ENCODE data around the gene NTNG1.
A peak's percentile ranks its signal among the peaks of the same experiment; 100 is the strongest.
"Not testable (repeated sequence)": the region's sequence is repeated elsewhere in the genome, so short reads cannot be mapped to it uniquely, and the experiment has no call there.

Gene NTNG1

GRCh38 chr1:107140703-107141490, at the start of gene NTNG1:
Gene NTNG1 (plus strand): TSS chr1:107141039.
- peak; percentile 21 for DNase-seq

- no peak for DNase-seq
These were observed 49.4 kb upstream of the NTNG1 start for GRCh38 chr1:107091418-107091817.

GRCh38 chr1:107093395-107093794, 47.4 kb upstream of the NTNG1 start:
- DNase-seq, result not testable (repeated sequence)

- no peak for DNase-seq
These were observed 45.2 kb upstream of the NTNG1 start for GRCh38 chr1:107095647-107096046.

- DNase-seq, result no peak
These were observed 44.1 kb upstream of the NTNG1 start for GRCh38 chr1:107096690-107097089.

GRCh38 chr1:107098961-107099360, 41.9 kb upstream of the NTNG1 start:
- DNase-seq, result no peak

GRCh38 chr1:107100331-107100984, 40.4 kb upstream of the NTNG1 start:
- DNase-seq, result no peak

GRCh38 chr1:107105914-107106313, 34.9 kb upstream of the NTNG1 start:
- no peak for DNase-seq

GRCh38 chr1:107110326-107110725, 30.5 kb upstream of the NTNG1 start:
- no peak for DNase-seq

- DNase-seq, result no peak
These were observed 24.5 kb upstream of the NTNG1 start for GRCh38 chr1:107116306-107116790.

- DNase-seq, result no peak
These were observed 18.6 kb upstream of the NTNG1 start for GRCh38 chr1:107122225-107122624.

GRCh38 chr1:107123741-107124140, 17.1 kb upstream of the NTNG1 start:
- no peak for DNase-seq

GRCh38 chr1:107124694-107125093, 16.1 kb upstream of the NTNG1 start:
- DNase-seq, result no peak

GRCh38 chr1:107132195-107132594, 8.6 kb upstream of the NTNG1 start:
- no peak for DNase-seq

GRCh38 chr1:107132780-107133179, 8.1 kb upstream of the NTNG1 start:
- no peak for DNase-seq

- DNase-seq, result no peak
These were observed 5.4 kb upstream of the NTNG1 start for GRCh38 chr1:107135463-107135862.

GRCh38 chr1:107138166-107138565, 2.7 kb upstream of the NTNG1 start:
- no peak for DNase-seq

GRCh38 chr1:107138767-107139445, 1.9 kb upstream of the NTNG1 start:
- no peak for DNase-seq

GRCh38 chr1:107139833-107140702, 771 bp upstream of the NTNG1 start:
- DNase-seq, result peak; percentile 18

- DNase-seq, result peak; percentile 19
These were observed 770 bp downstream of the NTNG1 start for GRCh38 chr1:107141491-107142126.

- no peak for DNase-seq
These were observed 1.3 kb downstream of the NTNG1 start for GRCh38 chr1:107142140-107142542.

GRCh38 chr1:107142666-107143065, 1.8 kb downstream of the NTNG1 start:
- DNase-seq, result no peak

Measured in activated T-cell treated with anti-CD3 and anti-CD28 coated beads, Interleukin-2, amount 50 U/mL, for 1 hour (primary cell).